A549 (cell line): Measurements from ENCODE around the gene MRPS9.

Experiments
- CEBPB ChIP-seq, 2 experiments: fragments of >200 bp in 1 of 2; sonication (Bioruptor Twin) in 1 of 2; formaldehyde crosslinking in 1 of 2; IDR thresholded peaks; 2 replicates each; pipeline ENCODE4 v1.6.1; 2012 to 2016
- CTCF ChIP-seq: fragments of >200 bp; sonication (Bioruptor Twin); formaldehyde crosslinking; IDR thresholded peaks from 3 replicates; pipeline ENCODE4 v1.5.1; 2016
- JUNB ChIP-seq: fragments of >200 bp; sonication (Bioruptor Twin); formaldehyde crosslinking; IDR thresholded peaks from 2 replicates; pipeline ENCODE4 v1.6.1; 2016
- MAX ChIP-seq: IDR thresholded peaks from 2 replicates; pipeline ENCODE4 v1.6.1; 2012
- MAZ ChIP-seq: fragments of 150-350 bp; IDR thresholded peaks from 2 replicates; pipeline ENCODE4 v1.6.1; 2014; ENCODE audit warnings: antibody characterized with exemption, low read depth, low read length, borderline replicate concordance
- POLR2A ChIP-seq: IDR thresholded peaks from 2 replicates; pipeline ENCODE4 v1.6.1; 2012; ENCODE audit warnings: mild to moderate bottlenecking, low read length
- RFX5 ChIP-seq: fragments of 450-650 bp; IDR thresholded peaks from 2 replicates; pipeline ENCODE4 v1.7.1; 2014; ENCODE audit warnings: antibody characterized with exemption, mild to moderate bottlenecking, moderate library complexity
- ZNF302 ChIP-seq: fragments of 250-450 bp; sonication (Bioruptor Pico); IDR thresholded peaks from 2 replicates; pipeline ENCODE4 v1.9.0; 2021; ENCODE audit warnings: inconsistent platforms, mild to moderate bottlenecking, moderate library complexity

DNA sequence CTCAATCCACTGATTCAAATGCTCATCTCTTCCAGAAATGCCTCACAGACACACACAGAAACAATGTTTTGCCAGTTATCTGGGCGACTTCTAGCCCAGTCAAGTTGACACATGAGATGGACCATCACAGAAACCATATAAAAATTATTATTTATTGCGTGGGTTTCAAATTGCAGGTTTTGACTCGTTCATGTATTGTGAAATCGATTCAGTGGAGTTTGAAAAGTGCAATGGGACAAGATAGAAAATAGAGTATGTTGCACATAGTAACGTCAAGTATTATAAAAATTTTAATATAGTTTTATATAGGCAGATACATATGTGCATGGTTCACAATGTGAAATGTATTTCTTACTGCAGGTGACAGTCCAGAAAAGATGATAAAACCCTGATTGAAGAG, 100.8 kb downstream of the MRPS9 start:
- no peak for TF ChIP-seq MAZ
- no peak for TF ChIP-seq RFX5
- TF ChIP-seq JUNB, result no peak
- no peak for TF ChIP-seq CTCF
- no peak for TF ChIP-seq ZNF302
- no peak for TF ChIP-seq POLR2A
- no peak for TF ChIP-seq CEBPB (IDR thresholded peaks at IDR 0.05)
- no peak for TF ChIP-seq MAX
